PC-9 (cell line): ENCODE results near the gene BAX.

ENCODE experiments used
- EZH2 ChIP-seq: fragments of 200-600 bp; sonication (generic); IDR thresholded peaks from 2 replicates; pipeline ENCODE4 v1.8.0; 2017; ENCODE audit warnings: antibody characterized with exemption, low read depth
- TF ChIP-seq, protein P1 (sequence below): fragments of 200-600 bp; sonication (generic); conservative IDR thresholded peaks from 2 replicates; pipeline ENCODE4 v1.6.1; 2017; ENCODE audit warnings: mixed run types, antibody characterized with exemption, mild to moderate bottlenecking, moderate library complexity

GRCh38 chr19:48961051-48961649 lies 6.5 kb downstream of the BAX start:
- no peak for TF ChIP-seq EZH2
- TF ChIP-seq, protein P1, sequence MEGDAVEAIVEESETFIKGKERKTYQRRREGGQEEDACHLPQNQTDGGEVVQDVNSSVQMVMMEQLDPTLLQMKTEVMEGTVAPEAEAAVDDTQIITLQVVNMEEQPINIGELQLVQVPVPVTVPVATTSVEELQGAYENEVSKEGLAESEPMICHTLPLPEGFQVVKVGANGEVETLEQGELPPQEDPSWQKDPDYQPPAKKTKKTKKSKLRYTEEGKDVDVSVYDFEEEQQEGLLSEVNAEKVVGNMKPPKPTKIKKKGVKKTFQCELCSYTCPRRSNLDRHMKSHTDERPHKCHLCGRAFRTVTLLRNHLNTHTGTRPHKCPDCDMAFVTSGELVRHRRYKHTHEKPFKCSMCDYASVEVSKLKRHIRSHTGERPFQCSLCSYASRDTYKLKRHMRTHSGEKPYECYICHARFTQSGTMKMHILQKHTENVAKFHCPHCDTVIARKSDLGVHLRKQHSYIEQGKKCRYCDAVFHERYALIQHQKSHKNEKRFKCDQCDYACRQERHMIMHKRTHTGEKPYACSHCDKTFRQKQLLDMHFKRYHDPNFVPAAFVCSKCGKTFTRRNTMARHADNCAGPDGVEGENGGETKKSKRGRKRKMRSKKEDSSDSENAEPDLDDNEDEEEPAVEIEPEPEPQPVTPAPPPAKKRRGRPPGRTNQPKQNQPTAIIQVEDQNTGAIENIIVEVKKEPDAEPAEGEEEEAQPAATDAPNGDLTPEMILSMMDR = no peak
